RCC 7860 (cell line): ENCODE measurements around the gene SPDYE4.

Source experiments
- DNase-seq: peaks from one replicate; pipeline ENCODE4 v3.0.0-alpha.2; 2015; ENCODE audit warnings: low spot score
- FAIRE-seq: peaks from 2 replicates; lab custom pipeline; 2012; peaks lifted over from hg19 to GRCh38; lab: Jason Lieb, UNC

Gene SPDYE4

GRCh38 chr17:8741771-8742170 is 16.6 kb downstream of the SPDYE4 start:
- DNase-seq (no peak), FAIRE-seq (no peak)

- DNase-seq, result no peak
- FAIRE-seq, result no peak
Measured at GRCh38 chr17:8741366-8741765, 17.0 kb downstream of the SPDYE4 start.

GRCh38 chr17:8740486-8740885 is 17.9 kb downstream of the SPDYE4 start:
- DNase-seq (no peak), FAIRE-seq (no peak)

- DNase-seq, result no peak
- FAIRE-seq, result no peak
Measured at GRCh38 chr17:8739097-8739496, 19.2 kb downstream of the SPDYE4 start.

- DNase-seq, result no peak
- no peak for FAIRE-seq
Measured at GRCh38 chr17:8736796-8737195, 21.6 kb downstream of the SPDYE4 start.

- FAIRE-seq, result no peak
- DNase-seq, result no peak
Measured at GRCh38 chr17:8736362-8736761, 22.0 kb downstream of the SPDYE4 start.

GRCh38 chr17:8735336-8735939 is 22.9 kb downstream of the SPDYE4 start:
- FAIRE-seq (no peak), DNase-seq (no peak)

GRCh38 chr17:8734876-8735275 is 23.5 kb downstream of the SPDYE4 start:
- DNase-seq (no peak), FAIRE-seq (no peak)

- FAIRE-seq (no peak), DNase-seq (no peak)
Measured at GRCh38 chr17:8732406-8733085, 25.8 kb downstream of the SPDYE4 start.

- FAIRE-seq (no peak), DNase-seq (no peak)
Measured at GRCh38 chr17:8729860-8730259, 28.5 kb downstream of the SPDYE4 start.

GRCh38 chr17:8729421-8729820 is 28.9 kb downstream of the SPDYE4 start:
- peak; percentile 43 for FAIRE-seq
- DNase-seq, result no peak

GRCh38 chr17:8728971-8729370 is 29.4 kb downstream of the SPDYE4 start:
- FAIRE-seq, result no peak
- DNase-seq, result no peak

GRCh38 chr17:8728251-8728938 is 30.0 kb downstream of the SPDYE4 start:
- FAIRE-seq, result no peak
- no peak for DNase-seq

GRCh38 chr17:8726941-8727555 is 31.3 kb downstream of the SPDYE4 start:
- FAIRE-seq (no peak), DNase-seq (no peak)

- no peak for FAIRE-seq
- no peak for DNase-seq
Measured at GRCh38 chr17:8725881-8726876, 32.2 kb downstream of the SPDYE4 start.

GRCh38 chr17:8724451-8724850 is 33.9 kb downstream of the SPDYE4 start:
- DNase-seq, result no peak
- FAIRE-seq, result no peak

GRCh38 chr17:8720596-8720995 is 37.8 kb downstream of the SPDYE4 start:
- DNase-seq, result no peak

GRCh38 chr17:8719291-8720246 is 38.8 kb downstream of the SPDYE4 start:
- FAIRE-seq (no peak), DNase-seq (no peak)

More at GRCh38 chr17:8720596-8720995, 37.8 kb downstream of the SPDYE4 start:
- FAIRE-seq, result no peak

- FAIRE-seq, result no peak
Measured at GRCh38 chr17:8718001-8718563, 40.3 kb downstream of the SPDYE4 start.

More at GRCh38 chr17:8718001-8718563, 40.3 kb downstream of the SPDYE4 start:
- no peak for DNase-seq
